K562 (cell line): ENCODE measurements around the gene RGS6. TPM values are rescaled to one million over a fixed set of nuclear protein-coding genes. Genes with fewer than 3 reads are reported as not detected.
"Not testable (repeated sequence)": the region's sequence is repeated elsewhere in the genome, so short reads cannot be mapped to it uniquely, and the experiment has no call there.

Experiments used
- ATAC-seq: fragments of 200-7000 bp; cut with Tn5 transposase; 3 replicates; pipeline ENCODE4 v1.9.1; 2020; ENCODE audit warnings: moderate library complexity
- BruUV-seq: library from RNA; stranded (reverse); fragments of 400-500 nt; replicated peaks from 2 replicates; lab custom pipeline; 2021; lab: Mats Ljungman, UMichigan
- CTCF ChIA-PET: fragments of 300-600 bp; formaldehyde crosslinking; extraction: SDS; loops from one replicate; lab custom pipeline; 2021; ENCODE audit warnings: low intra/inter-chr PET ratio; lab: Yijun Ruan, JAX
- POLR2A ChIA-PET: fragments of 300-600, 350-650 bp; sonication (Branson Sonifier 250); formaldehyde crosslinking; extraction: SDS; loops from one replicate; lab custom pipeline; 2021; ENCODE audit warnings: antibody characterized with exemption, inconsistent platforms; lab: Yijun Ruan, JAX
- DNase-seq, 4 experiments: peaks; one replicate each; pipeline versions ENCODE4 v3.0.0 to v3.0.0-alpha.2; 2011 to 2018; ENCODE audit warnings: low spot score in 3 of 4, mixed read lengths in 3 of 4; ENCODE audit errors: extremely low read depth in 1 of 4
- FAIRE-seq: peaks from 2 replicates; lab custom pipeline; 2011; peaks lifted over from hg19 to GRCh38; lab: Jason Lieb, UNC
- H2AFZ ChIP-seq: 2 replicates; pipeline ENCODE4 v1.6.0; 2011; ENCODE audit warnings: low read depth, low read length, control low read depth, inconsistent platforms
- H3K27ac ChIP-seq: fragments of 200-600 bp; 3 replicates; pipeline ENCODE4 v1.8.0; 2011; ENCODE audit warnings: low read depth, mild to moderate bottlenecking, control low read depth, inconsistent platforms, low read length, moderate library complexity, mixed read lengths; ENCODE audit errors: extremely low read depth
- H3K27me3 ChIP-seq, 2 experiments: fragments of 300-600 bp in 1 of 2; 2 replicates in 1 of 2; 3 replicates in 1 of 2; pipeline versions ENCODE4 v1.6.0 to v1.8.0; 2011; ENCODE audit warnings: inconsistent platforms in 2 of 2, low read length in 2 of 2, mild to moderate bottlenecking in 1 of 2, mixed read lengths in 1 of 2, moderate library complexity in 1 of 2; ENCODE audit not compliant: control insufficient read depth in 2 of 2, insufficient read depth in 2 of 2
- H3K36me3 ChIP-seq: fragments of 300-600 bp; 3 replicates; pipeline ENCODE4 v1.8.0; 2011; ENCODE audit warnings: mild to moderate bottlenecking, low read length, inconsistent platforms; ENCODE audit not compliant: control insufficient read depth, insufficient read depth
- H3K4me1 ChIP-seq, 2 experiments: fragments of 200-600 bp in 1 of 2; replicated peaks in 1 of 2; 2 replicates in 1 of 2; 3 replicates in 1 of 2; pipeline versions ENCODE4 v1.5.1 to v1.8.0; 2011; ENCODE audit warnings: inconsistent platforms in 2 of 2, low read length in 2 of 2, mild to moderate bottlenecking in 1 of 2, mixed read lengths in 1 of 2, moderate library complexity in 1 of 2; ENCODE audit not compliant: control insufficient read depth in 2 of 2, insufficient read depth in 2 of 2
- H3K4me2 ChIP-seq: 2 replicates; pipeline ENCODE4 v1.6.1; 2011; ENCODE audit warnings: low read length, control low read depth, inconsistent platforms, mixed read lengths; ENCODE audit not compliant: insufficient read depth
- H3K4me3 ChIP-seq: fragments of 200-600 bp; sonication (generic), shearing (Covaris generic); 2 replicates; pipeline ENCODE4 v1.5.1; 2016; ENCODE audit warnings: control low read depth, inconsistent platforms
- H3K79me2 ChIP-seq: fragments of 200-600 bp; 3 replicates; pipeline ENCODE4 v1.8.0; 2011; ENCODE audit warnings: low read length, inconsistent platforms; ENCODE audit not compliant: control insufficient read depth, insufficient read depth
- H3K9ac ChIP-seq, 2 experiments: 2 replicates each; pipeline versions ENCODE4 v1.6.0 to v1.6.1; 2011; ENCODE audit warnings: low read depth in 2 of 2, low read length in 2 of 2, control low read depth in 1 of 2, inconsistent platforms in 1 of 2, mild to moderate bottlenecking in 1 of 2, mixed read lengths in 1 of 2; ENCODE audit not compliant: insufficient read depth in 1 of 2
- H3K9me1 ChIP-seq: one replicate; pipeline ENCODE4 v1.6.0; 2011; ENCODE audit warnings: inconsistent platforms, mild to moderate bottlenecking, low read length, moderate library complexity; ENCODE audit not compliant: control insufficient read depth, insufficient read depth
- H3K9me3 ChIP-seq: replicated peaks from 2 replicates; pipeline ENCODE4 v1.5.1; 2011; ENCODE audit warnings: low read depth, low read length, inconsistent platforms; ENCODE audit not compliant: control insufficient read depth, insufficient read depth
- H4K20me1 ChIP-seq: replicated peaks from 2 replicates; pipeline ENCODE4 v1.6.1; 2011; ENCODE audit warnings: low read length, inconsistent platforms, mixed read lengths; ENCODE audit not compliant: control insufficient read depth, insufficient read depth
- CHD2 ChIP-seq: IDR thresholded peaks from 2 replicates; pipeline ENCODE4 v1.6.1; 2011; ENCODE audit warnings: low read depth, low read length
- CREB5 ChIP-seq: fragments of 250-450 bp; sonication (Bioruptor Pico); IDR thresholded peaks from 2 replicates; pipeline ENCODE4 v1.5.0; 2020; ENCODE audit warnings: mild to moderate bottlenecking
- CREBBP ChIP-seq: IDR thresholded peaks from one replicate; pipeline ENCODE4 v1.6.1; 2012; ENCODE audit warnings: low read depth, mild to moderate bottlenecking, control low read depth, inconsistent platforms, low read length
- FOXJ3 ChIP-seq: sonication (generic); formaldehyde crosslinking; IDR thresholded peaks from 2 replicates; pipeline ENCODE4 v1.4.0; 2020; ENCODE audit warnings: mild to moderate bottlenecking, missing genetic modification reagents
- GTF2B ChIP-seq: IDR thresholded peaks from 2 replicates; pipeline ENCODE4 v1.6.1; 2011; ENCODE audit not compliant: insufficient read length; ENCODE audit errors: extremely low read depth
- HEY1 ChIP-seq: fragments of 250-450 bp; sonication (Bioruptor Pico); IDR thresholded peaks from 2 replicates; pipeline ENCODE4 v1.5.0; 2020; ENCODE audit warnings: mild to moderate bottlenecking, moderate library complexity, borderline replicate concordance
- NFXL1 ChIP-seq: fragments of 450-650 bp; formaldehyde crosslinking; IDR thresholded peaks from 2 replicates; pipeline ENCODE4 v1.4.0; 2021; ENCODE audit warnings: mild to moderate bottlenecking
- RCOR1 ChIP-seq, 2 experiments: IDR thresholded peaks; 2 replicates each; pipeline ENCODE4 v1.6.1; 2012; ENCODE audit warnings: low read depth in 2 of 2, low read length in 2 of 2, borderline replicate concordance in 1 of 2, improper control_type of control experiment in 1 of 2
- ZNF277 ChIP-seq: fragments of 250-450 bp; sonication (Bioruptor Pico); IDR thresholded peaks from 2 replicates; pipeline ENCODE4 v1.8.0; 2022; ENCODE audit warnings: inconsistent platforms, mild to moderate bottlenecking, moderate library complexity, borderline replicate concordance
- ZNF668 ChIP-seq: fragments of 250-450 bp; sonication (Bioruptor Pico); IDR thresholded peaks from 2 replicates; pipeline ENCODE4 v1.8.0; 2022; ENCODE audit warnings: mild to moderate bottlenecking, inconsistent platforms
- WGBS: fragments of 100-300 bp; shearing (Covaris generic); methylation state at CpG from one replicate; pipeline ENCODE4 v1.1.6; 2016; ENCODE audit warnings: low coverage, mixed read lengths; ENCODE audit not compliant: insufficient coverage; ENCODE audit errors: missing lambda C conversion rate; 5-methylcytosine and 5-hydroxymethylcytosine counted together
- in situ Hi-C: fragments of 300-500 bp; cut with MboI; formaldehyde crosslinking; loops from 4 replicates; pipeline ENCODE4 v1.15.0; 2018; ENCODE audit warnings: inconsistent platforms, mixed read lengths
- intact Hi-C: fragments of 100-400 bp; cut with micrococcal nuclease; formaldehyde crosslinking; loops from 2 replicates; pipeline ENCODE4 v1.14.2; 2022
- polyA plus RNA-seq, 8 experiments: library from polyadenylated mRNA; depleted of rRNA in 4 of 8; stranded (reverse) in 5 of 8; unstranded in 3 of 8; fragments of >200 nt; fragmentation: Nextera tagmentation in 2 of 8; fragmentation: Illumina TruSeq in 1 of 8; extraction: Ambion mirVana in 2 of 8; extraction: Trizol in 1 of 8; gene quantifications; 2 replicates each; pipeline versions ENCODE4 v1.2.1 to v1.2.3, GENCODE V29; 2011 to 2014; ENCODE audit warnings: inconsistent platforms in 1 of 8, missing spikeins in 1 of 8
- total RNA-seq, 7 experiments: library from RNA; depleted of rRNA in 6 of 7; stranded (reverse); fragments of >200 nt in 6 of 7; fragmentation: Illumina TruSeq in 2 of 7; extraction: Trizol in 2 of 7; gene quantifications; 2 replicates each; pipeline versions ENCODE4 v1.2.1 to v1.2.3, GENCODE V29; 2011 to 2021; ENCODE audit warnings: low replicate concordance in 1 of 7

Gene RGS6
- total and polyA plus RNA-seq, 9 of the 15 experiments (the other 6 are each of a cell fraction or from before 2014, with no cell fraction given), result not detected

- H3K27ac ChIP-seq, H3K4me3 ChIP-seq, FAIRE-seq, CTCF ChIA-PET, BruUV-seq, H3K4me1 ChIP-seq, H3K9ac ChIP-seq, H4K20me1 ChIP-seq, DNase-seq, H3K9me3 ChIP-seq, in situ Hi-C loops, POLR2A ChIA-PET, H3K4me2 ChIP-seq, H2AFZ ChIP-seq, H3K27me3 ChIP-seq, H3K79me2 ChIP-seq, H3K36me3 ChIP-seq, intact Hi-C loops, H3K9me1 ChIP-seq, ATAC-seq: not testable (repeated sequence)
- 0% methylated on average over 2 of the region's 2 CpGs for WGBS
These were observed 9.4 kb downstream of the RGS6 start for GRCh38 chr14:71941616-71942015.

GRCh38 chr14:71942904-71943694 lies 10.9 kb downstream of the RGS6 start:
- Histone ChIP-seq H3K9me1 (no peaks in the 10 kb centered on the region), H3K4me3 (no peak overlapping the region), H3K27me3 (no peaks in the 10 kb centered on the region), H2AFZ (no peak overlapping the region), H3K4me2 (no peak overlapping the region), H3K27ac (no peak overlapping the region), H3K79me2 (no peaks in the 10 kb centered on the region), H3K9ac (no peak overlapping the region), H3K4me1 (no peaks in the 10 kb centered on the region), H3K36me3 (no peaks in the 10 kb centered on the region), H4K20me1 (no peaks in the 10 kb centered on the region), H3K9me3 (no peaks in the 10 kb centered on the region)
- in situ Hi-C loops (no loop called here), intact Hi-C loops (no loop called here)
- FAIRE-seq (no peak), DNase-seq (no peak), ATAC-seq (no peak)
- CTCF ChIA-PET, result no interaction called here
- POLR2A ChIA-PET, result no interaction called here
- BruUV-seq, result no TSS peak
- WGBS, result 0% methylated on average over 4 of the region's 4 CpGs
- no peak for TF ChIP-seq CREB5 (CRISPR knock-in tag)
- TF ChIP-seq RCOR1 (IDR thresholded peaks at IDR 0.05; ENCODE audit: borderline replicate concordance in 1 of 2, low read depth in 2 of 2, low read length in 2 of 2), result no peak
- TF ChIP-seq NFXL1 (CRISPR knock-in tag), result no peak
- no peak for TF ChIP-seq CHD2
- TF ChIP-seq CREBBP, result no peak
- TF ChIP-seq ZNF668 (CRISPR knock-in tag), result no peak
- no peak for TF ChIP-seq GTF2B
- TF ChIP-seq HEY1, result no peak
- no peak for TF ChIP-seq FOXJ3
- TF ChIP-seq ZNF277 (CRISPR knock-in tag), result no peak
